Smooth muscle cell (in vitro differentiated cells): Measurements from ENCODE around the gene DRAM2. TPM values are rescaled to one million over a fixed set of nuclear protein-coding genes. Genes with fewer than 3 reads are reported as not detected.

Source experiments
- polyA plus RNA-seq: library from polyadenylated mRNA; unstranded; fragments of >200 nt; fragmentation: Nextera tagmentation; extraction: Ambion mirVana; gene quantifications from 2 replicates; pipeline ENCODE4 v1.2.1, GENCODE V29; 2016
- small RNA-seq: library from RNA; depleted of rRNA; stranded (forward); fragments of <200 nt; gene quantifications from one replicate; pipeline ENCODE3, GENCODE V24; 2014
- total RNA-seq: library from RNA; depleted of rRNA; stranded (reverse); fragments of >200 nt; gene quantifications from 2 replicates; pipeline ENCODE4 v1.2.3, GENCODE V29; 2014

DRAM2 gene
- total and polyA plus RNA-seq, 2 experiments from 2014 or later, result 80.3 to 122 TPM

Small RNAs within 50 kb of the gene (small RNA-seq; reads per million reads assigned to genes)
- gene AL355816.1, result not detected

Other genes with a start within 250 kb of the DRAM2 start
- gene LRIF1, start 176.2 kb downstream of the DRAM2 start, total RNA-seq, result 31.7 and 39.8 TPM in 2 replicates
- 20.7 and 22.2 TPM in 2 replicates for gene LRIF1, start 176.2 kb downstream of the DRAM2 start, polyA plus RNA-seq
- 36.8 and 44.5 TPM in 2 replicates for gene CEPT1, start 130 bp upstream of the DRAM2 start, total RNA-seq
- gene CEPT1, start 130 bp upstream of the DRAM2 start, polyA plus RNA-seq, result 19.4 and 26.1 TPM in 2 replicates
- 1.1 and 3.7 TPM in 2 replicates for gene DENND2D, start 60.6 kb upstream of the DRAM2 start, total RNA-seq
- 0.75 and 2.0 TPM in 2 replicates for gene DENND2D, start 60.6 kb upstream of the DRAM2 start, polyA plus RNA-seq
- gene CHI3L2, start 87.6 kb upstream of the DRAM2 start, total RNA-seq, result 0.54 and 0.90 TPM in 2 replicates
- 2.0 and 2.4 TPM in 2 replicates for gene CHI3L2, start 87.6 kb upstream of the DRAM2 start, polyA plus RNA-seq
- gene CHIA, start 150.8 kb upstream of the DRAM2 start, total RNA-seq, result not detected in 2 replicates
- gene CHIA, start 150.8 kb upstream of the DRAM2 start, polyA plus RNA-seq, result not detected in 2 replicates